HFF-Myc (cell line): ENCODE results near the gene SRP9.
A peak's percentile ranks its signal among the peaks of the same experiment; 100 is the strongest.
"Not testable (repeated sequence)": the region's sequence is repeated elsewhere in the genome, so short reads cannot be mapped to it uniquely, and the experiment has no call there.

Source experiments
- DNase-seq: peaks from one replicate; pipeline ENCODE4 v3.0.0-alpha.2; 2011; ENCODE audit warnings: low read depth; ENCODE audit errors: extremely low read depth
- H3K4me3 ChIP-seq: replicated peaks from 2 replicates; pipeline ENCODE4 v1.5.1; 2011; ENCODE audit warnings: low read depth, mild to moderate bottlenecking, control low read depth, low read length
- CTCF ChIP-seq: IDR thresholded peaks from 2 replicates; pipeline ENCODE4 v1.5.1; 2012; ENCODE audit warnings: mild to moderate bottlenecking, low read depth, low read length, control low read depth; ENCODE audit errors: missing control alignments

Gene SRP9

GRCh38 chr1:225794954-225795353, 17.3 kb downstream of the SRP9 start:
- DNase-seq = no peak
- TF ChIP-seq CTCF = no peak
- no peak overlapping the region for H3K4me3 ChIP-seq

GRCh38 chr1:225796097-225796496, 18.5 kb downstream of the SRP9 start:
- H3K4me3 ChIP-seq, DNase-seq: not testable (repeated sequence)

- DNase-seq, H3K4me3 ChIP-seq: not testable (repeated sequence)
These were observed 23.5 kb downstream of the SRP9 start for GRCh38 chr1:225801146-225801545.

- no peak for TF ChIP-seq CTCF
These were observed 28.6 kb downstream of the SRP9 start for GRCh38 chr1:225806249-225806648.

GRCh38 chr1:225806736-225807135, 29.1 kb downstream of the SRP9 start:
- not testable (repeated sequence) for H3K4me3 ChIP-seq, DNase-seq

More at GRCh38 chr1:225806249-225806648, 28.6 kb downstream of the SRP9 start:
- no peak for DNase-seq
- H3K4me3 ChIP-seq = no peak overlapping the region

GRCh38 chr1:225808136-225808535, 30.5 kb downstream of the SRP9 start:
- no peak for DNase-seq
- TF ChIP-seq CTCF = no peak
- no peak overlapping the region for H3K4me3 ChIP-seq

GRCh38 chr1:225809842-225810578, 32.4 kb downstream of the SRP9 start, which contains the start of gene EPHX1:
Gene EPHX1 (plus strand): TSS chr1:225810124. CDS start chr1:225828730, 18,606 bp downstream.
- peak; percentile 37 for DNase-seq
- peak within 1 kb of the TSS; percentile 54 for H3K4me3 ChIP-seq
- peak; percentile 3 for TF ChIP-seq CTCF

GRCh38 chr1:225810579-225811538, 33.2 kb downstream of the SRP9 start:
- H3K4me3 ChIP-seq = peak overlapping the region; percentile 54
- DNase-seq = not testable (repeated sequence)
